ENCODE results near the gene NBPF12. TPM values are rescaled to one million over a fixed set of nuclear protein-coding genes. Genes with fewer than 3 reads are reported as not detected.
"Not testable (repeated sequence)": the region's sequence is repeated elsewhere in the genome, so short reads cannot be mapped to it uniquely, and the experiment has no call there.

Gene NBPF12
- total RNA-seq, 1 donor = 9.8 TPM

- not testable (repeated sequence) for H3K4me1 ChIP-seq (ENCODE audit: insufficient read depth, low read length); H3K9me3 ChIP-seq (ENCODE audit: low read depth, low read length); H4K20me1 ChIP-seq (ENCODE audit: insufficient read depth, low read length); H3K27me3 ChIP-seq (ENCODE audit: insufficient read depth, low read length); H3K4me3 ChIP-seq (ENCODE audit: insufficient read depth, low read length); H3K36me3 ChIP-seq (ENCODE audit: insufficient read depth, low read length); H3K27ac ChIP-seq (ENCODE audit: low read depth, low read length); H3K4me2 ChIP-seq (ENCODE audit: insufficient read depth, low read length); DNase-seq (ENCODE audit: insufficient read length, low spot score, missing footprints); H2AFZ ChIP-seq (ENCODE audit: low read length); H3K79me2 ChIP-seq (ENCODE audit: insufficient read depth, low read length)
These were observed 70.4 kb downstream of the NBPF12 start for GRCh38 chr1:147008495-147008894.

GRCh38 chr1:147026975-147027374, 88.9 kb downstream of the NBPF12 start:
- not testable (repeated sequence) for H3K4me3 ChIP-seq (ENCODE audit: insufficient read depth, low read length); H3K9me3 ChIP-seq (ENCODE audit: low read depth, low read length); H3K79me2 ChIP-seq (ENCODE audit: insufficient read depth, low read length); H3K4me2 ChIP-seq (ENCODE audit: insufficient read depth, low read length); H3K36me3 ChIP-seq (ENCODE audit: insufficient read depth, low read length); H3K27me3 ChIP-seq (ENCODE audit: insufficient read depth, low read length); H2AFZ ChIP-seq (ENCODE audit: low read length); H3K4me1 ChIP-seq (ENCODE audit: insufficient read depth, low read length); DNase-seq (ENCODE audit: insufficient read length, low spot score, missing footprints); H3K27ac ChIP-seq (ENCODE audit: low read depth, low read length); H4K20me1 ChIP-seq (ENCODE audit: insufficient read depth, low read length)

- H3K36me3 ChIP-seq (ENCODE audit: insufficient read depth, low read length); H3K4me2 ChIP-seq (ENCODE audit: insufficient read depth, low read length); H3K27me3 ChIP-seq (ENCODE audit: insufficient read depth, low read length); H2AFZ ChIP-seq (ENCODE audit: low read length); H3K4me3 ChIP-seq (ENCODE audit: insufficient read depth, low read length); H4K20me1 ChIP-seq (ENCODE audit: insufficient read depth, low read length); H3K4me1 ChIP-seq (ENCODE audit: insufficient read depth, low read length); H3K9me3 ChIP-seq (ENCODE audit: low read depth, low read length); DNase-seq (ENCODE audit: insufficient read length, low spot score, missing footprints); H3K79me2 ChIP-seq (ENCODE audit: insufficient read depth, low read length); H3K27ac ChIP-seq (ENCODE audit: low read depth, low read length): not testable (repeated sequence)
These were observed 92.0 kb downstream of the NBPF12 start for GRCh38 chr1:147030066-147030653.

GRCh38 chr1:147039916-147040315, 101.8 kb downstream of the NBPF12 start:
- Histone ChIP-seq H3K27ac (ENCODE audit: low read depth, low read length) (no peak overlapping the region), H3K9me3 (ENCODE audit: low read depth, low read length) (no peaks in the 10 kb centered on the region), H3K27me3 (ENCODE audit: insufficient read depth, low read length) (no peaks in the 10 kb centered on the region), H3K4me1 (ENCODE audit: insufficient read depth, low read length) (no peaks in the 10 kb centered on the region), H3K4me3 (ENCODE audit: insufficient read depth, low read length) (no peak overlapping the region), H3K36me3 (ENCODE audit: insufficient read depth, low read length) (no peaks in the 10 kb centered on the region), H2AFZ (ENCODE audit: low read length) (no peak overlapping the region), H4K20me1 (ENCODE audit: insufficient read depth, low read length) (no peaks in the 10 kb centered on the region), H3K79me2 (ENCODE audit: insufficient read depth, low read length) (no peaks in the 10 kb centered on the region), H3K4me2 (ENCODE audit: insufficient read depth, low read length) (no peak overlapping the region)
- DNase-seq (ENCODE audit: insufficient read length, low spot score, missing footprints) = no peak
- TF ChIP-seq CTCF (IDR thresholded peaks at IDR 0.05; ENCODE audit: extremely low read depth, low read depth, low read length) = no peak

- H3K4me2 ChIP-seq (ENCODE audit: insufficient read depth, low read length); DNase-seq (ENCODE audit: insufficient read length, low spot score, missing footprints); H2AFZ ChIP-seq (ENCODE audit: low read length); H3K36me3 ChIP-seq (ENCODE audit: insufficient read depth, low read length); H3K27me3 ChIP-seq (ENCODE audit: insufficient read depth, low read length); H3K9me3 ChIP-seq (ENCODE audit: low read depth, low read length); H3K4me1 ChIP-seq (ENCODE audit: insufficient read depth, low read length); H3K79me2 ChIP-seq (ENCODE audit: insufficient read depth, low read length); H3K4me3 ChIP-seq (ENCODE audit: insufficient read depth, low read length); H3K27ac ChIP-seq (ENCODE audit: low read depth, low read length); H4K20me1 ChIP-seq (ENCODE audit: insufficient read depth, low read length): not testable (repeated sequence)
These were observed 104.8 kb downstream of the NBPF12 start for GRCh38 chr1:147042891-147043290.

GRCh38 chr1:147044511-147044910, 106.4 kb downstream of the NBPF12 start:
- not testable (repeated sequence) for H3K4me1 ChIP-seq (ENCODE audit: insufficient read depth, low read length); H3K27ac ChIP-seq (ENCODE audit: low read depth, low read length); H3K36me3 ChIP-seq (ENCODE audit: insufficient read depth, low read length); DNase-seq (ENCODE audit: insufficient read length, low spot score, missing footprints); H3K9me3 ChIP-seq (ENCODE audit: low read depth, low read length); H3K79me2 ChIP-seq (ENCODE audit: insufficient read depth, low read length); H3K27me3 ChIP-seq (ENCODE audit: insufficient read depth, low read length); H3K4me2 ChIP-seq (ENCODE audit: insufficient read depth, low read length); H2AFZ ChIP-seq (ENCODE audit: low read length); H3K4me3 ChIP-seq (ENCODE audit: insufficient read depth, low read length); H4K20me1 ChIP-seq (ENCODE audit: insufficient read depth, low read length)

Other genes starting within 250 kb of the NBPF12 start
- gene PRKAB2, start 234.1 kb downstream of the NBPF12 start, total RNA-seq = 22.8 and 23.6 TPM in 2 replicates